GM18505 (cell line): ENCODE results near the gene GNAQ.

Source experiments
- ATAC-seq: cut with Tn5 transposase; IDR thresholded peaks from one replicate; pipeline ENCODE4 v1.9.1; 2021; ENCODE audit not compliant: unreplicated experiment
- POLR2A ChIP-seq: IDR thresholded peaks from 4 replicates; pipeline ENCODE4 v1.6.1; 2011; ENCODE audit warnings: borderline replicate concordance; ENCODE audit not compliant: insufficient read depth, insufficient read length; ENCODE audit errors: extremely low read depth

The GNAQ gene

DNA sequence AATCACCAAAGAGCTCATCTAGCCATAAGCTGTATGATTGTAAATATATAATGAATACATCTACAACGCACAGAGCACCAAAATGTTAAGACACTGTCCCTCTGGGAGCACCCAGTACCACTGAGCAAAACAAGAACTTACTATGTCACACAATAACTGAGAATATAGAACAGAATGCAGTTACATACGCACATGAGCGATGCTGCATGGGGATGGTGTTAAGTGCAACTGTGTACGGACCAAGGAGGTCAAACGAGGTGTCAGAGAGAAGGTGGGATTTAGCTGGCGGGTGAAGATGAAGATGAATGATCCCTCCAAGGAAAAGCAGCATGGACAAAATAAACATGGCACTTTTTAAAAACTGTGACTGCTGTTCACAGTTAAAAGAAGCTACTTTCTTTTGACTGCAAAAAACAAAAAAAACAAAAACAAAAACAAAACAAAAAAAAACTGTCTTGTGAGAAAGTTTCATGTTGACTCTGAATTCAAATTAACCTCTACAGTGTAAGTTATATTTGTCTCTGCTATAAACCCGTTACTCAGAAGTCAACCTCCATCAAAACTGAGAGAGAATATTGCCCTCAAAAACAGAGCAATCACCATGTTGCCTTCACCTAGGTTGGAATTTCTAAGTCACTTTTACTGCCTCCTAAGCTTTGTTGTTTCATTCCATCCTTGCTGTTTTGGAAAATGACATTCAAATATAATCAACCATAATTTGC, 213.9 kb downstream of the GNAQ start:
- TF ChIP-seq POLR2A, result no peak
- no peak for ATAC-seq

DNA sequence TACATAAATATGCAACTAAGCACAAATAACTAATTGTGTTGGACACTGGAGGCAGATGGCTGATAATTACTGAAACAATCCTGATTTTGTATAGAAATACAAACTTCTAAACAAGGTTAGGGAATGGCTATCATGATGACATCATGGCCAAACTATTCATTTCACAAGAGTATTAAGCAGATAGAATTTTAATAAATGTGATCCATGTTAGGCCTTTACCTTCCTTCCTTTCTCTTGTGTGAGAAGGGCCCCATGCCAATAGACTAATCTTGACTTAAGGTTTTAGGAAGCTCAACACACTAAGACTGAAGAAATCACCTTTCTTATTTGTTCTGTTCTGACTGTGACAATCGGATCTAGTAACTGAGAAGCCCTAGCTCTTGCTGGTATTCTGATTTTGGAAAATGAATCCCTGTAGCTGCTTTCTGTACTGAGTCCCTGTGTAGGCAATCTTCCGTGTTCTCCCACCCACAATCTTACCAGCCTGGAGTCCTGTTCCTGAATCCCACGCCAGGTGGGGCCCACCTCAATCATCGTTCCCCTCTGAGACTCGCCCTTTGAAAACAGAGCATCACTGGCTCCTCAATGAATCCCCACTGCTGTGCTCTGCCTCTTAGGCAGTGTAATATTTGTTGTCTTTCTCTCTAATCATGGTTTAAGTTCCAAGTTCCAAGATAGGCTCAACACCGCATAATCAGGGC, 214.8 kb downstream of the GNAQ start:
- TF ChIP-seq POLR2A, result no peak
- ATAC-seq, result no peak

- no peak for TF ChIP-seq POLR2A
- ATAC-seq, result no peak
Measured at GRCh38 chr9:77815260-77815659, 216.4 kb downstream of the GNAQ start.

- no peak for TF ChIP-seq POLR2A
- no peak for ATAC-seq
Measured at GRCh38 chr9:77811832-77812231, 219.8 kb downstream of the GNAQ start.

- TF ChIP-seq POLR2A, result no peak
- no peak for ATAC-seq
Measured at GRCh38 chr9:77810637-77811119, 220.9 kb downstream of the GNAQ start.

GRCh38 chr9:77810047-77810446, 221.6 kb downstream of the GNAQ start:
- no peak for ATAC-seq
- no peak for TF ChIP-seq POLR2A

DNA sequence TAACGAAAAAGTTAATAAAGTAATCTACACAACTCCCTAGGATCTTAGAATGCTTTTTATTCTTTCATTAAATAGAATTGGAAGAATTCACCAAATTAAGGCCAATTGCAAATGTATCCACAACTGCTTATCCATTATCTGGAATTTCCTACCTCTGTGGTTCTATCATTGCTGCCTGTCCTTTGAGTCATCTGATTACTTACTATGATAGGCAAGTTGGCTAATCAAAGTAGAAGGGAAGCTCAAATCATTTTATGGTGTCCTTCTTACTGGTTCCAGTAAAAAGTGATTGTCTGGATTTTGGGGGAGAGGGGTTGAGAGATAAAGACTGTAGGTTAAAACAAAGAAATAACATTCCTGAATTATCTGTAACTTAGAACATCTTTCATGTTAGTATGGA, 222.1 kb downstream of the GNAQ start:
- ATAC-seq, result no peak
- TF ChIP-seq POLR2A, result no peak

DNA sequence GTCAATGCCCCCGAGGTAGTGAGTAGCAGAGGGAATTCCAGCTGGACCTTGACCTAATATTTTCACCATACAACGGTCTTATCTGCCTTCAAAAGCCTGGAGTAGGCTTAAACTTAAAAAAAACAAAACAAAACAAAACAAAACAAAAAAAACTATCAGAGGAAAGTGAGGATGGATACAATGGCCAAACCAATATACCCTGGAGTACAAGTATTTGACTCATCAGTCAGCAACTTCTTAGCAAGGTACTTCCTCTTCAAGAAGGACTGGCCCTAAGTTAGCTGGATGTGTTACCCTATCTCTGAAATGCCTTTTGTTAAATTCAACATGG, 222.9 kb downstream of the GNAQ start:
- ATAC-seq, result no peak
- no peak for TF ChIP-seq POLR2A

GRCh38 chr9:77807846-77808750, 223.5 kb downstream of the GNAQ start:
- TF ChIP-seq POLR2A, result no peak

DNA sequence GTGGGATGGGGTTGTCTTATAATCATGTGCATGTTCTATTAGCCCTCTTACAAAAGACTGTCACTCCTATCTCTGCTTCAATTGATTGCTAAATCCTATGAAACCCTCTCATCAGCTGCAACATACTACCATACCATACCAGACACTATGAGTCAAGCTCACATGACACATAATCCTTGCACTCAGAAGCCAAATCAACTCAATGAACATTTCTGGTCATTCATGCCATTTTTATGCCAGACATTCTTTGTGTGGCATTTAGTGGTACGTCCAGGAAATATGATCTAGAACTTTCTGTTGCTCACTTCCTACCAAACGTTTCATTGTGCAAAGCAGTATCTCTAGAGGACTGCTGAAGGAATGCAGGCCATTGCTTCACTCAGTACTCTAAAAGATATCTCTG, 224.3 kb downstream of the GNAQ start:
- no peak for ATAC-seq
- TF ChIP-seq POLR2A, result no peak

More at GRCh38 chr9:77807846-77808750, 223.5 kb downstream of the GNAQ start:
- no peak for ATAC-seq

DNA sequence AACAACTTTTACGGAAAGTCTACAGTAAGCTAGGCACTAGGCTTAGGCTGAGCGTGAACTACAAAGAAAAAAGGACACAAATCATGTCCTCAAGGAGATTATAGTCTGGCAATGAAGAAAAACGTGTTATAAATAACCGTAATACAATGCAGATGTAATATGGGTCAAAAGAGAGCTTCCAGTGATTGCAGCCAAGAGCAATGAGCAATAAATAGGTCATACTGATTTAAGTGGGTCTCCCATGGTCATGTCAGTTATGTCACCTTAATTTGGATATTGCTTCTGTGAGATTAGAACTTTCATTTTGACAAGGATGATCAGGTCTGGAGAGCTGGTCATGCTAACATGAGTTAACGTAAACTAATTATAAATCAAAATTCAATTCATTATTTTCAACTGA, 224.9 kb downstream of the GNAQ start:
- TF ChIP-seq POLR2A, result no peak
- no peak for ATAC-seq

GRCh38 chr9:77805810-77806209, 225.8 kb downstream of the GNAQ start:
- no peak for TF ChIP-seq POLR2A

GRCh38 chr9:77803423-77803822, 228.2 kb downstream of the GNAQ start:
- no peak for ATAC-seq
- TF ChIP-seq POLR2A, result no peak

More at GRCh38 chr9:77805810-77806209, 225.8 kb downstream of the GNAQ start:
- no peak for ATAC-seq

DNA sequence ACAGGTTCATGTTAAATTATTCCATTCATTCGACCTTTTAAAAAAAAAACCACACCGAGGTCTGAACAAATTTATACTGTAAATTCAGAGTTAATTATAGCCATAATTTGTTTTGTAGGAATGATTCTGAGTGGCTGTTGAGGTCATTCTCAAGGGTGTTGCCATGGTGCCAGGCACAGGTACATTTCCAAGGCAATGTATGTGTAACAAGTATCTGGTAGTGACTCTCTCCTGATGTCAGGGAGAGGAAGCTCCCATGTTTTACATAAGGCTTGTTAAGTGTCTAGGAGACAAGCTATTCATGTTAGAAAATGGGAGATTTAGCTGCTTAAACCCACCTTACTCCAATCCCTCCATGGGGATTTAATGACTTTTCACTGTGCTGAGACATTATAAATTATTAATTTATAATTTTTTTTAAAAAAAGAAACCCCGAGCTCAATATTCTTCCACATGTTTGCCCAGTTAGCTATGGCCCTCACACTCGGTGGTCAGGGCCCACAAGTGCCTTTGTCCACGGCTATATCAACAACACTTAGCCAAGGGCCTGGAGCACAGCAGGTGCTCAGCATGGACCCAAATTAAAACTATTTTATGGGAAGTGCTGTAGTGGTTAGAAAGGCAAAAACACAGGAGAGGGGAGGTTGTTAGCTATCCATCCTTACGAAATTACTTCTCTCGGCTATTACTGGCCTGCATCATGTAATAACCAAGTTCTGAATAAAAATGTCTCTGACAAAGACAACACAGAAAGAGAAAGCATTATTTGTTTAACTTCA, 228.9 kb downstream of the GNAQ start:
- ATAC-seq, result no peak

More for the DNA sequence above, 228.9 kb downstream of the GNAQ start:
- no peak for TF ChIP-seq POLR2A
